PC-3 (cell line): ENCODE results near the gene CS.

ENCODE experiments used
- EZH2 ChIP-seq: fragments of 300-600 bp; sonication (generic); IDR thresholded peaks from one replicate; pipeline ENCODE4 v1.6.1; 2017; ENCODE audit warnings: antibody characterized with exemption, mild to moderate bottlenecking, low read length; ENCODE audit not compliant: unreplicated experiment
- EZH2phosphoT487 ChIP-seq: fragments of 300-600 bp; sonication (generic); IDR thresholded peaks from 2 replicates; pipeline ENCODE4 v1.6.1; 2018; ENCODE audit warnings: mild to moderate bottlenecking, antibody characterized with exemption, low read length, borderline replicate concordance
- TF ChIP-seq, protein P1 (sequence below): fragments of 300-600 bp; sonication (generic); conservative IDR thresholded peaks from 2 replicates; pipeline ENCODE4 v1.5.1; 2017; ENCODE audit warnings: antibody characterized with exemption, low read depth, mild to moderate bottlenecking, low read length

DNA sequence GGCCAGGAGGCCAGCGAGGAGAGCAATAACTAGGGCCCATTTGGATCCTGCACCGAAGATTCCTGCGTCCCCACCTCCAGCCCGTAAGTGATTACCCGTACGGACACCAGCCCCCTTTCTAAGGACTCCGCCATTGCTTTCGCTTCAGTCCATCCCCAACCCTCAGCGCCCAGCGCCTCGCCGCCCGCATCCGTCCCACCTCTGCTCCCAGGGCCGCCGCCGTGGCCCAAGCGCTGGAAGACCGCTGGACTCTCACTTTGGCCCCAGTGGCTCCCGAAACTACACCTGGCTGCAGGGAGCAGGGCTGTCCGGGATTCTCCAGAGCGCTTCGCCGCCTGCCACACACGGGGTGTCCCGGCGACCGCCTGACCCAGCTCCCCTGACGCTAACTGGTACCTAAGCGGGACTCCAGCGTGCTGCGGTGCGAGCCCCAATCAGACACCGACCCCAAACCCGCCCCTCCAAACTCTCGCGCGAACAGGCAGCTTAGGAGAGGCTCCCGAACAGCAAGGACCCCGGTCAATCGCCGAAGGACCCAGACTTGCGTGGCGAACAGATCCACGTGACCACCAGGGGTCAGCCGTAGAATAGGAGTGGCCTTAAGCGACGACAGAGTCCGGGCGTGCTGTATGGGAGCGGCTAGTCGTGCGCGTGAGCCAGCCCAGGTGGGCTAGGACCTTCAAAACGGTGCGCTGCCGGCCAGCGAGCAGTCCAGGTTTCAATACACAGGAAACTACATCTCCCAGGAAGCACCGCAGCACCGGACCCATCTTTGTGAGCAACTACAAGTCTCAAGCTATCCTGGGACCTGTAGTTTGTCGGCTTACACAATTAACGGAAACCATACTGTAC, 15.7 kb upstream of the CS start, which contains the start of gene CNPY2:
- TF ChIP-seq, protein P1, sequence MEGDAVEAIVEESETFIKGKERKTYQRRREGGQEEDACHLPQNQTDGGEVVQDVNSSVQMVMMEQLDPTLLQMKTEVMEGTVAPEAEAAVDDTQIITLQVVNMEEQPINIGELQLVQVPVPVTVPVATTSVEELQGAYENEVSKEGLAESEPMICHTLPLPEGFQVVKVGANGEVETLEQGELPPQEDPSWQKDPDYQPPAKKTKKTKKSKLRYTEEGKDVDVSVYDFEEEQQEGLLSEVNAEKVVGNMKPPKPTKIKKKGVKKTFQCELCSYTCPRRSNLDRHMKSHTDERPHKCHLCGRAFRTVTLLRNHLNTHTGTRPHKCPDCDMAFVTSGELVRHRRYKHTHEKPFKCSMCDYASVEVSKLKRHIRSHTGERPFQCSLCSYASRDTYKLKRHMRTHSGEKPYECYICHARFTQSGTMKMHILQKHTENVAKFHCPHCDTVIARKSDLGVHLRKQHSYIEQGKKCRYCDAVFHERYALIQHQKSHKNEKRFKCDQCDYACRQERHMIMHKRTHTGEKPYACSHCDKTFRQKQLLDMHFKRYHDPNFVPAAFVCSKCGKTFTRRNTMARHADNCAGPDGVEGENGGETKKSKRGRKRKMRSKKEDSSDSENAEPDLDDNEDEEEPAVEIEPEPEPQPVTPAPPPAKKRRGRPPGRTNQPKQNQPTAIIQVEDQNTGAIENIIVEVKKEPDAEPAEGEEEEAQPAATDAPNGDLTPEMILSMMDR, result peak; percentile 44
- no peak for TF ChIP-seq EZH2phosphoT487
- no peak for TF ChIP-seq EZH2
